Measurements from ENCODE around the gene RBFOX1. TPM values are rescaled to one million over a fixed set of nuclear protein-coding genes. Genes with fewer than 3 reads are reported as not detected.

RBFOX1 gene
- total RNA-seq, 1 donor from 2014 or later = not detected

- H3K4me3 ChIP-seq (ENCODE audit: low read depth, low read length) = no peak overlapping the region
- no peak for DNase-seq (ENCODE audit: low read depth)
- no peak for TF ChIP-seq CTCF (conservative IDR thresholded peaks at IDR 0.05; ENCODE audit: low read depth, low read length)
Observed at GRCh38 chr16:7317982-7318381, 14.7 kb upstream of the RBFOX1 start.

DNA sequence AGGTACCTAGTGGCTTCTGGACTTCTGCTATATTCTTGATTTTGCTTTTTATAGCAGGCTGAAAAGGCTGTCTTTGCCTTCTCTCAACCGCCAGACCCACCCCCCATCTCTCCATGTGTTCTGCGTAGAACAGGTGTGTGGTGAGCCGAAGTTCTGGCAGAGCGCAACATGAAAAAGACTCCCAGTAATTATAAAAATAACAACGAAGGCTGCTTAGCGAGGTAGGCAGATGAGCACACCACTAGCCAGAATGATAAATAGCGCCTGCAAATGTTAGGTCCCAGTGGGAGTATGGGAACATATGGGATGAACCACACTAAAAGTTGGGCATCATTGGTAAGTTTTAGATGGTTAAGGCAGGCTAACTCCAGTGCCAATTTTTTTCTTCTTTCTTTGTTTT is 14.0 kb upstream of the RBFOX1 start:
- no peak for DNase-seq (ENCODE audit: low read depth)
- no peak overlapping the region for H3K4me3 ChIP-seq (ENCODE audit: low read depth, low read length)
- no peak for TF ChIP-seq CTCF (conservative IDR thresholded peaks at IDR 0.05; ENCODE audit: low read depth, low read length)

DNA sequence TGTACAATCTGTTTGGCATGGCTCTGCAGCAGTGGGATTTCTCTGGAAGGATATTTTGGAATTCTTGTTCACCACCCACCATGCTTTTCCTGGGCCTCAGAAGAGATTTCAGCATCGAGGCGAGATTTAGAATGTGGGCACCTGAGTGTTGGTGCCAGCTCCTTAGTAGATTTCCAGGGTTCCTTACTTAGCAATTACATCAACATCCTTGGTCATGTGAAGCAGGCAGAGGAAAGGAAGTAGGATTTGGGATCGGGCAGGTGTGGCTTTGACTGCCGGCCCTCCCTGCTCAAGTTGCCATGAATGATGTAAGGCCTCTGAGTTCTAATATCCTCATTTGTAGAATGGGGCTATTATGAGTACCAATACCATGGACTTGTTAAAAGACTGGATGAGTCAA is 13.1 kb upstream of the RBFOX1 start:
- no peak overlapping the region for H3K4me3 ChIP-seq (ENCODE audit: low read depth, low read length)
- no peak for DNase-seq (ENCODE audit: low read depth)
- no peak for TF ChIP-seq CTCF (conservative IDR thresholded peaks at IDR 0.05; ENCODE audit: low read depth, low read length)

DNA sequence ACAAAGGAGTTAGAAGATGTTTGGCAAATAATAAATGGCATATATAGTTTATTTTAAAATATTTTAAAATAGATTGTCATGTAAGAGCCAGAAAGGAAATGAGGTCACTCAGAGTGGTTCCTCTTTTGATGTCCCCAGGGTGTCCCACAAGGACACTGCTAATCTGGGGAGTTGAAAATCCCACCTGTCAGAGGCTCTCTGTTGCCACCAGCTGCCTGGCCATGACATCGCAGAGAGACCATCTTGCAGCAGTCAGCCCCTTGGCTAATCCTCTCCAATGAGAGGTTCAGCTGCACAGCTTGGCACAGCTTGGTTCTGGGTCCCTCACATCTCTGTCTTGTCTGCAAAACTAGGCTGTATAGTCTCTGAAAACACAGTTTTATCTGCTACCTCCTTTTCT is 11.0 kb upstream of the RBFOX1 start:
- TF ChIP-seq CTCF (conservative IDR thresholded peaks at IDR 0.05; ENCODE audit: low read depth, low read length) = no peak
- H3K4me3 ChIP-seq (ENCODE audit: low read depth, low read length) = no peak overlapping the region
- DNase-seq (ENCODE audit: low read depth) = no peak

DNA sequence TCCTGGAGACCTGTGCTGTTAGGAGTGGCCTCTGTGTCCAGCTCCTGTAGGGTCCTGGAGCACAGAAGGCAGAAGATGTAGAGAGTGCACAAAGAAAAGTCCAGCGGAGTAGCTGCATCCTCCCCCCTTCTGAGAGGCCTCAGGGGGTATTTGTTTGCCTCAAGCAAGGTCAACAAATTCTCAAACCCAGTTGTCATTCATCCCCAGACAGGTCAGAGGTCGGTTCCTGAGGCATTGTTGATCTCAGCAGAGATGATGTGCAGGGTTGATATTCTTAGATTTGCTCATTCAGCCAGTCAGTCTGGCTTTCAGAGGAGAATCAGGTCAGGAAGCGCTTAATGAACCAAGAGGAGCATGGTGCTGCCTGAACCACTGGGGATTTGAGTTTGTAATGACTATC is 8.3 kb upstream of the RBFOX1 start:
- DNase-seq (ENCODE audit: low read depth) = no peak
- TF ChIP-seq CTCF (conservative IDR thresholded peaks at IDR 0.05; ENCODE audit: low read depth, low read length) = no peak
- no peak overlapping the region for H3K4me3 ChIP-seq (ENCODE audit: low read depth, low read length)

GRCh38 chr16:7325834-7326233 is 6.8 kb upstream of the RBFOX1 start:
- no peak for DNase-seq (ENCODE audit: low read depth)
- TF ChIP-seq CTCF (conservative IDR thresholded peaks at IDR 0.05; ENCODE audit: low read depth, low read length) = no peak
- no peak overlapping the region for H3K4me3 ChIP-seq (ENCODE audit: low read depth, low read length)

DNA sequence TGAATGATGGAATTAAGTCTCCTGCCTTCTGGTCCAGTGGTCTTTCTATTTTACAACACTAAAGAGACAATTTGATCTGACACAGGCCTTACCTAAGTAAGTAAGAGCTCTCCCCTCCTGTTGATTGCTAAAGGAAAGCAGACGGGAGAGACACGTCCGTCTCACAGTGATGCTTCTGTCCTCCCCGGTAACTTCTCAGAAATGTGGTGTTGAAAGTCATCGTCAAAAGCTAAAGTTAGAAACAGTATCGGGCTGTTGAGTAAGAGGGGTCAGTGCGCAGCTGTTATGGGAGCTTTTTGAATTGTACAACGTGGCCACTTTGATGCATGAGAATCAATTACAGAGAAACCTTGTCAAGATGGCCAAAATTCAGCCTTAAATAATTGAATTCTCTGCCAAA is 1.9 kb upstream of the RBFOX1 start:
- no peak for TF ChIP-seq CTCF (conservative IDR thresholded peaks at IDR 0.05; ENCODE audit: low read depth, low read length)
- DNase-seq (ENCODE audit: low read depth) = no peak
- no peak overlapping the region for H3K4me3 ChIP-seq (ENCODE audit: low read depth, low read length)

All from epithelial cell of proximal tubule (primary cell).